IMR-90 (cell line): ENCODE measurements around the gene TJAP1. TPM values are rescaled to one million over a fixed set of nuclear protein-coding genes. Genes with fewer than 3 reads are reported as not detected.

Experiments
- ATAC-seq: fragments of 200-7000 bp; cut with Tn5 transposase; 2 replicates; pipeline ENCODE4 v1.9.1; 2020; ENCODE audit warnings: low read depth, mild to moderate bottlenecking, moderate library complexity
- BruUV-seq: library from RNA; stranded (reverse); fragments of 400-500 nt; replicated peaks from 2 replicates; lab custom pipeline; 2021; lab: Mats Ljungman, UMichigan
- CTCF ChIA-PET: fragments of 300-600 bp; formaldehyde crosslinking; extraction: SDS; loops from one replicate; lab custom pipeline; 2021; ENCODE audit warnings: antibody characterized with exemption; lab: Yijun Ruan, JAX
- POLR2A ChIA-PET: fragments of 300-600 bp; sonication (Branson Sonifier 250); formaldehyde crosslinking; loops from one replicate; lab custom pipeline; 2022; ENCODE audit warnings: antibody characterized with exemption; ENCODE audit not compliant: unreplicated experiment; lab: Charles Lee
- DNase-seq: peaks from one replicate; pipeline ENCODE4 v3.0.0; 2013
- H2AFZ ChIP-seq: replicated peaks from 2 replicates; pipeline ENCODE3; 2013; ENCODE audit warnings: low read length, mild to moderate bottlenecking; ENCODE audit not compliant: poor library complexity
- H2AK5ac ChIP-seq: 2 replicates; pipeline ENCODE4 v1.6.1; 2013; ENCODE audit warnings: low read depth, low read length, inconsistent platforms
- H2AK9ac ChIP-seq: replicated peaks from 2 replicates; pipeline ENCODE3; 2013; ENCODE audit warnings: mild to moderate bottlenecking, low read depth, low read length, moderate library complexity; ENCODE audit not compliant: poor library complexity
- H2BK120ac ChIP-seq: 2 replicates; pipeline ENCODE4 v1.6.1; 2013; ENCODE audit warnings: low read depth, low read length, inconsistent platforms
- H2BK15ac ChIP-seq: 3 replicates; pipeline ENCODE4 v1.6.1; 2013; ENCODE audit warnings: low read depth, low read length, inconsistent platforms
- H2BK20ac ChIP-seq: 2 replicates; pipeline ENCODE4 v1.6.1; 2013; ENCODE audit warnings: low read depth, mild to moderate bottlenecking, inconsistent platforms, low read length, moderate library complexity
- H2BK5ac ChIP-seq: 2 replicates; pipeline ENCODE4 v1.6.1; 2013; ENCODE audit warnings: mild to moderate bottlenecking, low read depth, low read length, inconsistent platforms; ENCODE audit not compliant: poor library complexity, severe bottlenecking
- H3K14ac ChIP-seq: replicated peaks from 2 replicates; pipeline ENCODE4 v1.6.1; 2013; ENCODE audit warnings: low read depth, low read length, inconsistent platforms
- H3K18ac ChIP-seq: 2 replicates; pipeline ENCODE4 v1.6.1; 2013; ENCODE audit warnings: low read depth, low read length, control low read depth
- H3K23ac ChIP-seq: 2 replicates; pipeline ENCODE4 v1.6.1; 2013; ENCODE audit warnings: low read depth, low read length, inconsistent platforms
- H3K27ac ChIP-seq: 2 replicates; pipeline ENCODE4 v1.5.1; 2013; ENCODE audit warnings: mild to moderate bottlenecking, control low read depth, low read length; ENCODE audit not compliant: insufficient read depth
- H3K27me3 ChIP-seq: 2 replicates; pipeline ENCODE4 v1.6.1; 2013; ENCODE audit warnings: low read length; ENCODE audit not compliant: control insufficient read depth, insufficient read depth
- H3K36me3 ChIP-seq: 2 replicates; pipeline ENCODE4 v1.6.1; 2013; ENCODE audit warnings: low read length, mixed read lengths; ENCODE audit not compliant: control insufficient read depth, insufficient read depth
- H3K4ac ChIP-seq: 2 replicates; pipeline ENCODE4 v1.6.1; 2013; ENCODE audit warnings: low read depth, low read length, inconsistent platforms
- H3K4me1 ChIP-seq: 2 replicates; pipeline ENCODE4 v1.6.1; 2013; ENCODE audit warnings: low read length, mixed read lengths; ENCODE audit not compliant: control insufficient read depth, insufficient read depth
- H3K4me2 ChIP-seq: 2 replicates; pipeline ENCODE4 v1.6.1; 2013; ENCODE audit warnings: low read depth, mild to moderate bottlenecking, control low read depth, low read length, moderate library complexity
- H3K4me3 ChIP-seq: 2 replicates; pipeline ENCODE4 v1.5.1; 2013; ENCODE audit warnings: low read depth, mild to moderate bottlenecking, control low read depth, low read length, moderate library complexity; ENCODE audit not compliant: insufficient read depth
- H3K56ac ChIP-seq: 2 replicates; pipeline ENCODE4 v1.6.1; 2013; ENCODE audit warnings: low read length, inconsistent platforms; ENCODE audit not compliant: insufficient read depth; ENCODE audit errors: extremely low read depth
- H3K79me1 ChIP-seq, 2 experiments: 2 replicates each; pipeline ENCODE4 v1.6.1; 2013; ENCODE audit warnings: low read length in 2 of 2, inconsistent platforms in 1 of 2, low read depth in 1 of 2
- H3K9ac ChIP-seq: 2 replicates; pipeline ENCODE4 v1.6.1; 2013; ENCODE audit warnings: low read depth, low read length, control low read depth
- H3K9me1 ChIP-seq: 2 replicates; pipeline ENCODE4 v1.6.1; 2013; ENCODE audit warnings: low read length, inconsistent platforms; ENCODE audit not compliant: insufficient read depth
- H3K9me3 ChIP-seq: 2 replicates; pipeline ENCODE4 v1.6.1; 2013; ENCODE audit warnings: low read length; ENCODE audit not compliant: control insufficient read depth, insufficient read depth
- H4K20me1 ChIP-seq: 2 replicates; pipeline ENCODE4 v1.6.1; 2013; ENCODE audit warnings: low read length, inconsistent platforms; ENCODE audit not compliant: insufficient read depth
- H4K5ac ChIP-seq: 2 replicates; pipeline ENCODE4 v1.6.1; 2013; ENCODE audit warnings: mild to moderate bottlenecking, low read depth, low read length, control low read depth
- H4K8ac ChIP-seq, 2 experiments: 2 replicates each; pipeline ENCODE4 v1.6.1; 2013; ENCODE audit warnings: low read depth in 2 of 2, low read length in 2 of 2, control low read depth in 1 of 2, inconsistent platforms in 1 of 2
- H4K91ac ChIP-seq: 2 replicates; pipeline ENCODE4 v1.6.1; 2013; ENCODE audit warnings: low read depth, low read length, inconsistent platforms; ENCODE audit not compliant: insufficient read depth
- BHLHE40 ChIP-seq: fragments of 150-350 bp; IDR thresholded peaks from 2 replicates; pipeline ENCODE4 v1.6.1; 2016; ENCODE audit warnings: mild to moderate bottlenecking, low read depth, low read length
- CEBPB ChIP-seq: IDR thresholded peaks from 2 replicates; pipeline ENCODE4 v1.6.1; 2012; ENCODE audit warnings: low read depth, low read length, improper control_type of control experiment
- CHD1 ChIP-seq: IDR thresholded peaks from 2 replicates; pipeline ENCODE4 v1.6.1; 2012; ENCODE audit warnings: low read depth, low read length, improper control_type of control experiment
- CTCF ChIP-seq: conservative IDR thresholded peaks from 2 replicates; pipeline ENCODE4 v1.5.1; 2012; ENCODE audit warnings: mild to moderate bottlenecking, low read depth, low read length, improper control_type of control experiment
- ELK1 ChIP-seq: fragments of 150-350 bp; IDR thresholded peaks from 2 replicates; pipeline ENCODE4 v1.6.1; 2016; ENCODE audit warnings: low read depth, mild to moderate bottlenecking, low read length, moderate library complexity, borderline replicate concordance
- FOS ChIP-seq: fragments of 150-350 bp; IDR thresholded peaks from 2 replicates; pipeline ENCODE4 v1.6.1; 2016; ENCODE audit warnings: low read depth, low read length
- MAFK ChIP-seq: IDR thresholded peaks from 2 replicates; pipeline ENCODE4 v1.6.1; 2012; ENCODE audit warnings: low read depth, low read length, improper control_type of control experiment
- MAZ ChIP-seq: IDR thresholded peaks from 2 replicates; pipeline ENCODE4 v1.6.1; 2012; ENCODE audit warnings: low read depth, mild to moderate bottlenecking, low read length, improper control_type of control experiment, moderate library complexity, borderline replicate concordance
- MXI1 ChIP-seq: IDR thresholded peaks from 2 replicates; pipeline ENCODE4 v1.6.1; 2012; ENCODE audit warnings: low read depth, mild to moderate bottlenecking, low read length, moderate library complexity, borderline replicate concordance
- NFE2L2 ChIP-seq: fragments of 150-350 bp; IDR thresholded peaks from 2 replicates; pipeline ENCODE4 v1.6.1; 2016; ENCODE audit warnings: low read depth, mild to moderate bottlenecking, low read length
- POLR2A ChIP-seq: IDR thresholded peaks from 2 replicates; pipeline ENCODE4 v1.6.1; 2012; ENCODE audit warnings: mild to moderate bottlenecking, low read depth, low read length
- RAD21 ChIP-seq: IDR thresholded peaks from 2 replicates; pipeline ENCODE4 v1.6.1; 2012; ENCODE audit warnings: low read length, improper control_type of control experiment
- RCOR1 ChIP-seq: IDR thresholded peaks from 2 replicates; pipeline ENCODE4 v1.6.1; 2012; ENCODE audit warnings: mild to moderate bottlenecking, low read length, improper control_type of control experiment; ENCODE audit not compliant: insufficient replicate concordance
- RFX5 ChIP-seq: IDR thresholded peaks from 2 replicates; pipeline ENCODE4 v1.8.0; 2012; ENCODE audit warnings: low read depth, mild to moderate bottlenecking, low read length, moderate library complexity
- SMC3 ChIP-seq: fragments of 150-350 bp; IDR thresholded peaks from 2 replicates; pipeline ENCODE4 v1.6.1; 2016; ENCODE audit warnings: low read depth, mild to moderate bottlenecking, antibody characterized with exemption, low read length, moderate library complexity
- WGBS, 2 experiments: methylation state at CpG; one replicate each; pipeline versions ENCODE4 v1.1.5 to v1.1.7; 2013; ENCODE audit warnings: missing lambda C conversion rate in 2 of 2; ENCODE audit not compliant: insufficient read length in 1 of 2; ENCODE audit errors: extremely low coverage in 2 of 2; 5-methylcytosine and 5-hydroxymethylcytosine counted together
- dilution Hi-C: fragments of 300-500 bp; cut with HindIII; formaldehyde crosslinking; loops from one replicate; pipeline ENCODE4 v1.14.3; 2018; ENCODE audit warnings: low sequenced_read_pairs; ENCODE audit not compliant: unreplicated experiment
- in situ Hi-C: fragments of 300-500 bp; cut with MboI; formaldehyde crosslinking; loops from 3 replicates; pipeline ENCODE4 v1.14.3; 2019; ENCODE audit warnings: low sequenced_read_pairs, inconsistent platforms, mixed read lengths
- intact Hi-C: fragments of 100-400 bp; cut with micrococcal nuclease; formaldehyde crosslinking; loops from 2 replicates; pipeline ENCODE4 v1.10.0; 2022
- polyA plus RNA-seq, 3 experiments: library from polyadenylated mRNA; depleted of rRNA; stranded (reverse); fragments of >200 nt; gene quantifications; 2 replicates each; pipeline ENCODE4 v1.2.3, GENCODE V29; 2012; ENCODE audit warnings: low replicate concordance in 1 of 3
- total RNA-seq: library from RNA; depleted of rRNA; stranded (reverse); fragments of >200 nt; gene quantifications from 2 replicates; pipeline ENCODE4 v1.2.3, GENCODE V29; 2012
- TF ChIP-seq, protein P1 (sequence below): fragments of 150-350 bp; IDR thresholded peaks from 2 replicates; pipeline ENCODE4 v1.6.1; 2017; ENCODE audit warnings: mild to moderate bottlenecking, antibody characterized with exemption, low read length, low read depth

The TJAP1 gene
- total and polyA plus RNA-seq, 2 of the 4 experiments (the other 2 are of a cell fraction) = 12.2 to 34.2 TPM

DNA sequence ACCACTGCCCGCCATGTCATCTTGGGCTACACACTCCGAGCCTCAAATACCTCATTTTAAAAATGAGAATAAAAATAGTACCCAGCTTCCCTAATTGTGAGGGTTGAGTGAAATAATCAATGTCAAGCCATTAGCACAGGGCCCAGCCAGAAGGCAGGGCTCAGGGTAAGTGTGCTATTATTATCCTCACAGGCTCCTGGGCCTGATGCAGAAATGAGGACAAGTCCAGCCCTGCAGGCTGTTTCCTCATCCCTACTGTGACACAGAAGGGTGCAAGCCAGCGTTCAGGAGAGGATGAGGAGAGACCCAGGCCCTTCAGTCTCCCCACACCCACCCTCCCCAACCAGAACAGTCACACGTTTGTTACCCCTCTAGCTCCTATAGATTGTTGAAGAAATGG, 26.0 kb upstream of the TJAP1 start:
- Histone ChIP-seq H4K5ac (no peak overlapping the region), H2BK5ac (no peak overlapping the region), H3K27ac (no peak overlapping the region), H2AK5ac (no peak overlapping the region), H2BK20ac (no peak overlapping the region), H3K79me1 (no peaks in the 10 kb centered on the region), H3K36me3 (peaks cover 49% of the 10 kb centered on the region), H3K23ac (no peak overlapping the region), H3K9ac (no peak overlapping the region), H4K91ac (no peak overlapping the region), H3K4me1 (peaks cover 2% of the 10 kb centered on the region; the same call in 1 of the 2 replicates), H2AK9ac (no peak overlapping the region), H3K9me1 (peaks cover 4% of the 10 kb centered on the region; the same call in 1 of the 2 replicates), H2AFZ (no peak overlapping the region), H2BK120ac (no peak overlapping the region), H3K18ac (no peak overlapping the region), H3K4me3 (no peak overlapping the region), H3K14ac (no peak overlapping the region), H3K4me2 (no peak overlapping the region), H4K8ac (no peak overlapping the region), H3K4ac (no peak overlapping the region), H2BK15ac (no peak overlapping the region), H3K27me3 (peaks cover 8% of the 10 kb centered on the region), H3K9me3 (no peaks in the 10 kb centered on the region), H4K20me1 (no peaks in the 10 kb centered on the region; the same call in 1 of the 2 replicates), H3K56ac (no peak overlapping the region)
- no TSS peak for BruUV-seq
- ATAC-seq (no peak), DNase-seq (no peak)
- POLR2A ChIA-PET = no interaction called here
- no CpG with 5 or more reads among the region's 4 CpGs for WGBS, 2 experiments
- CTCF ChIA-PET = no interaction called here
- intact Hi-C loops = no loop called here
- TF ChIP-seq NFE2L2 (no peak), POLR2A (no peak), CHD1 (no peak), RAD21 (no peak), CEBPB (no peak), CTCF (no peak), RCOR1 (no peak), SMC3 (no peak), MAFK (no peak), MXI1 (no peak), BHLHE40 (no peak), ELK1 (no peak), RFX5 (no peak), MAZ (no peak), FOS (no peak)
- TF ChIP-seq, protein P1, sequence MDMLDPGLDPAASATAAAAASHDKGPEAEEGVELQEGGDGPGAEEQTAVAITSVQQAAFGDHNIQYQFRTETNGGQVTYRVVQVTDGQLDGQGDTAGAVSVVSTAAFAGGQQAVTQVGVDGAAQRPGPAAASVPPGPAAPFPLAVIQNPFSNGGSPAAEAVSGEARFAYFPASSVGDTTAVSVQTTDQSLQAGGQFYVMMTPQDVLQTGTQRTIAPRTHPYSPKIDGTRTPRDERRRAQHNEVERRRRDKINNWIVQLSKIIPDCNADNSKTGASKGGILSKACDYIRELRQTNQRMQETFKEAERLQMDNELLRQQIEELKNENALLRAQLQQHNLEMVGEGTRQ = no peak
- dilution Hi-C loops = no loop called here
- in situ Hi-C loops = no loop called here
